HG02870 (cell line): ENCODE results near the gene GPR35.
"Not testable (repeated sequence)": the region's sequence is repeated elsewhere in the genome, so short reads cannot be mapped to it uniquely, and the experiment has no call there.

ENCODE experiments used
- ATAC-seq: cut with Tn5 transposase; IDR thresholded peaks from one replicate; pipeline ENCODE4 v1.9.1; 2021; ENCODE audit warnings: mild to moderate bottlenecking, moderate library complexity; ENCODE audit not compliant: unreplicated experiment

Gene GPR35

DNA sequence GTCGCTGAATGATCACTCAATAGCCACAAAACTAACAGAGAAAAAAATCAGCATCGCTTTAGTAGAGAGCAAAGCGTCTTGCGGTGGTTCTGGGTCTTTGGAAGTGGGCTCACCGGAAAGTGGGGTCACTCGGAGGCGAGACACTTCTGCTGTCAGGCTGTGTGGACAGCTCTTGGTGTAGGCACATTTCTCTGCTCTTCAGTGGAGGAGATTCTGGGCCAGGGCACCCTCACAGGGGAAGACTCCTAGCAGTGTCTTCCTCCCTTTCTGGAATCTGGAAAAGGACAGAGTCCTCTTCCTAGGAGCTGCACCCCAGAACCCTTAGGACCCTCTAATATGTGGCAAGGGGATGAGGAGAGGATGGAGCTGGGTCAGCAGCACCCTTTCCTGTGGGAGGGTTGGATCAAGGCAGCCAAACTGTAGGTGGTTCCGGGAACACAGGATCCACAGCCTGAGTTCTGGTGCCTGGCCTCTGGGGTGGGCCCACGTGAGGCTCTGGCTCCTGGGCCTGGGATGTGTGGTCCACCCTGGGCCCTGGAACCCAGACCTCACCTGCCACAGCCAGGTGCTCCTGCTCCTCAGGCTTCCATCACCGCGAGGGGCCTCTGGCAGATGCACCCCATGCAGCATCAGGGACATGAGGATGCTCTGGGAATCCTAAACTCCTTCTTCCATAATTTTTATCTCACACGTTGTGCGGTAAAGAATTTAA, 25.1 kb downstream of the GPR35 start:
- no peak for ATAC-seq

DNA sequence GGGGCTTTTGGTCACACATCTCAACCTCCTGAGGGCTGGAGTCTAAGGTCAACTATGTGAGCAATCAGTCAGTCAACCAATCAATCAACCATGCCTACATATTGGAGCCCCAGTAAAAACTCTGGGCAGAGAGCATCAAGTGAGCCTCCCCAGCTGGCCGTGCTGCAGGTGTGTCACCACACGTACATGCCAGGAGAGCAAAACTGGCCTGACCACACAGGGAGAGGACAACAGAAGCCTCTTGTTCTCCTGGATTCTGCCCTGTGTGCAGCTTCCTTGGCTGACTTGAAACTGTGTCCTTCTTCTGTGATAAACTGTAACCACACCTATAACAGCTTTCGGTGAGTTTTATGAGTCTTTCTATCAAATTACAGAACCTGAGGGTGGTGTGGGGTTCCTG, 25.9 kb downstream of the GPR35 start:
- ATAC-seq: no peak

DNA sequence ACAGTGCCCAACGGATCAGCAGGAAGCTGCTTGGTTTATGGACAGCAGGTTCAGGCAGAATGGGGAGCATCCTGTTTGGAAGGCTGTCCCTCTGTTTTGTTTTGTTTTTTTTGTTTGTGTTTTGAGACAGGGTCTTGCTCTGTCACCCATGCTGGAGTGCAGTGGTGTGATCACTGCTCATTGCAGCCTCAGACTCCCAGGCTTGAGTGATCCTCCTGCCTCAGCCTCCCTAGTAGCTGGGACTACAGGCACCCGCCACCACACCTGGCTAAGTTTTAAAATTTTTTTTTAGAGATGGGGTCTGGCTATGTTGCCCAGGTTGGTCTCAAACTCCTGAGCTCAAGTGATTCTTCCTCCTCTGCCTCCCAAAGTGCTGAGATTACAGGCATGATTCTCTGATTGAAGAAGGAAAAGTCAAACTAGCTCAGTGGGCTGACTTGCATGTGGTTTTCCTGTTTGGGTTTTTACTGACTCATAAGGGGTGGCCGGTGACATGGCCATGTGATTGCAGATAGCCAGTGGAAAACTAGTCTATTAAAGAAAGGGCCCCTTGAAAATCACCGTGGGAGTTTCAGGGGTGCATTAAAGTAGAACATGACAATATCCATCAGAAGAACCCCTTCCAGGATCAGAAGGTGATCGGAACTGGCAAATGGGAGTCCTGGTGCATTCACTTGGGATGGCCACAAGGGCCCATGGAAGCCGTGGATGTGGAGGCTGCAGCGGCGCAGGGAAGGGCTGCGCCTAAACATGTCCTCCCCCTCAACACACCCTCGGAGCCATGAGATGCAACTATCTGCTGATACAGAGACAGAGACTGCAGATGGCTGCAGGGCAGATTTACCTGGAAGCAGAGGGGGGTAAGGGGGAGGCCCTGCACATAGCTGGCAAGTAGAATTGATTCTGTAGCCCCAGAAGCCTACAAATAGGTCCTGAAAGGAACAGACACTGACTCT, 30.9 kb downstream of the GPR35 start:
- no peak for ATAC-seq

DNA sequence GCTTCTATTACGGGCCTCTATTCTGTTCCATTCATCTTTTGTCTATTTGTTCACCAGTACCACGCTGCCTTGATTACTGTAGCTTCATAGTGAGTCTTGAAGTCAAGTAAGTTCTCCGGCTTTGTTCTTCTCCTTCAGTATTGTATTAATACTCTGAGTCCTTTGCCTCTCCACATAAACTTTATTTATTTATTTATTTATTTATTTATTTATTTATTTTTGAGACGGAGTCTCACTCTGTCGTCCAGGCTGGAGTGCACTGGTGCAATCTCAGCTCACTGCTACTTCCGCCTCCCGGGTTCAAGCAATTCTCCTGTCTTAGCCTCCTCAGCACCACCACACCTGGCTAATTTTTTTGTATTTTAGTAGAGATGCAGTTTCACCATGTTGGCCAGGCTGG, 34.6 kb downstream of the GPR35 start:
- not testable (repeated sequence) for ATAC-seq

DNA sequence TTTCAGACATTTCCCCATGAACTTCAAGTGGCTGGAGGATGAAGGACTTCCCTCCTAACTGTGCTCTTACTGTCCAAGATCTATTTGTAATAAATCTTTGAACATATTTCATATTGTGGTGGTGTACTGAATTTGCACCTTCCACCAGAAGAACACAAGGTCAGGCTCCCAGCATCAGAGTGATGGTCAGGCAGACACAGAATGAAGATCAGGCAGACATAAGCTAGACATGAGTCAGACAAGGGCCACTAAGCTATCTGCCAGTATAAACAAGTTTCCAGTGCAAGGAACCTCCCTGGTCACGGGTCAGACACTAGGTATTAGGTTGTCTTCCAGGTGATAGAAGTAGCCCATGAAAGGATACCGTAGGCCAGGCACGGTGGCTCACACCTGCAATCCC, 37.4 kb downstream of the GPR35 start:
- ATAC-seq: no peak

DNA sequence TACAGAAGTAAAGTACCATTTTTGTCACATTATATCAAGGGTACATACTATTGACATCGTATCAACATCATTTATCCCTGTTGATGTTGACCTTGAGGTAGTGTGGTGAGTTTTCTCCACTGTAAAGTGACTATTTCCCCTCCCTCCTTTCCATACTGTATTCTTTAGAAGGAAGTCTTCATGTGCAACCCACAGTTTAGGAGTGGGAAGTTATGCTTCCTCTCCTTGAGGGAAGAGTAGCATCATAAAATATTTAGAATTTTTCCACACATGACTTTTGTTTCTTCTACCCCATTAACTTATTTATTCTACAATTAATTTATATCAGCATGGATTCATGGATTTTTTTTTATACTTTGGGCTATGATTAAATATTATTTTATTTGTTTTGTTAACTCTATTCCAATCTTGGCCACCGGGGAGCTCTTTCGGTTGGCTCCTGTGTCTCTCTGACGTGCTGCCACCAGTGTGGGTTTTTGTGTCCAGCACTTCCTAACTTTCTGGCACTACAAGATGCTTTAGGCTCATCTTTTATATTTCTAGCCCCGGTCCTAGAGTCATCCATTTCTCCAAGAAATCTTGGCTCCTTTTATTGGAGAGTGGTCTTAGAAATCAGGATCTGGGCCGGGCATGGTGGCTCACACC, 38.4 kb downstream of the GPR35 start:
- ATAC-seq: no peak

DNA sequence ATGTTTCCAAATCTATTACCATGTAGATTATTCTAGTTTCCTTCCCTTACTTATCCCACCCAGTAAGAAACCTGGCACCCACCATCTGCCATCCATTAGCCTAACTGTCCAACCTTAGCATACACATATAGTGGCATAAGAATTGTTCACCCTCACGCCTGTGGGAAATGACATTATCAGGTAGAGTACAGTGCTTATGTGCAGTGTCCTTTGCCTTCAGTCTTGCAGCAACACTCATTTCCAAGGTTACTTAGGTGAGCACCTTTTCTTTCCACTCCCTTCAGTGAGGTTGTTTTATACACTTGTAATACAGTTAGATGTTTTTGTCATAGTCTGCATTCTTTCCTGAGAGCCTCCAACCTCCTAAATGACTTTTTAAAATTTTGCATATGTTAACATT, 39.3 kb downstream of the GPR35 start:
- no peak for ATAC-seq

DNA sequence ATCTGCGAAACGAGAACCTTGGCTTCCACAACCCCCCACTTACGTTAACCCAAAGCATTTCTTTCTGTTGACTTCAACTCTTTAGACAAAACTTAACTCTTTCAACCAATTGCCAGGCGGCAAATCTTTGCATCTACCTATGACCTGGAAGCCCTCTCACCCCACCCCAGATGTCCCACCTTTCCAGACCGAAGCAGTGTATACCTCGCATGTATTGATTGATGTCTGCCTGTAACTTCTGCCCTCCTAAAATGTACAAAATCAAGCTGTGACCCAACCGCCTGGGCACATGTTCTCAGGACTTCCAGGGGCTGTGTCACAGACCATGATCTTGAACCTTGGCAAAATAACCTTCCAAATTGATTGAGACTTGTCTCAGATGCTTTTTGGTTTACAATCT, 45.1 kb downstream of the GPR35 start:
- ATAC-seq: no peak

DNA sequence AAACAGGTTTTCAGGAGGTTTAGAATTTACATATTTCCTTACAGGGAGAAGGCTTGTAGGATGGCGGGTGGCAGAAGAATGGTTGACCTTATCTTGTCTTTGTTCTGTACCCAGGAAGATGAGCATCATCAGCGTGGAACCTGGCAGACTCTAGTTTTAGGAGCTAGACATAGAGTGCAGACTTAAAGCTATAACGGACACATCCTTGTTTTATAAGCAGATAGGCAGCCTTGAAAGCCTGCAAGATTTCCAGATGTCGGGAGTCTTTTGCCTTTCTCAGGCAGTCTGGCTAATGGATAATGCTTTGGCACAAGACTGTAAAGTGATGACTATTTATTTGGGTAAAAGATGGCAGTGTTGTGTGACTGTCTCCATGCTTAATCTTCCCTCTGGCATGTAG, 45.7 kb downstream of the GPR35 start:
- ATAC-seq: no peak

DNA sequence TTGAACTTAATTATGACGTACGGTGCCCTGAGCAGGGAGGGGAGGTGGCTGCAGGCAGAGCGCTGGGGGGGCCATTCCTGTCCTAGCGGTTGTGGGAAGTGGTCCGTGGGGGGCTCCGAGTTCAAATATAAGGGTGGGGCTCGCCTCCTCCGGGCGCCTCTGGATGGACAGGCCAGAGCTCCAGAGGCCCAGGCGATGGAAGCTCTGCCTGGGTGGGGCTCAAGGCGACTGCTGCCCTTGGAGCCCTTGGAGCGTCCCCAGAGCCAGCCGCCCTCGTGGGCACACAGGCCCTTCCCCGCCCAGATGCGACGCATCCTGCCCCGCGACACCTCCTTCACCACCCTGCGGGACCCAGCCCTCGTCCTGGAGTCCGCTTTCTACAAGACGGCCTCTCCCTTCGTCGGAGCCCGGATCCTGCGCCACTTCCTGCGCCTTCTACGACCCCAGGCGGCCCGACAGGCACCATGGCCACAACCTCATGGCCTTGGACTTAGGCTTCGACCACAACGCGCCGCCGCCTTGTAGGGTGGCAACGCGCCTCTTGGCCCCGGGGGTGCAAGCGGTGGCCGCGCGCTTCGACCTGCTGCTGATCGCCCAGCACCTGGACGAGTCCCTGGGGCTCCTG, 46.9 kb downstream of the GPR35 start:
- no peak for ATAC-seq

DNA sequence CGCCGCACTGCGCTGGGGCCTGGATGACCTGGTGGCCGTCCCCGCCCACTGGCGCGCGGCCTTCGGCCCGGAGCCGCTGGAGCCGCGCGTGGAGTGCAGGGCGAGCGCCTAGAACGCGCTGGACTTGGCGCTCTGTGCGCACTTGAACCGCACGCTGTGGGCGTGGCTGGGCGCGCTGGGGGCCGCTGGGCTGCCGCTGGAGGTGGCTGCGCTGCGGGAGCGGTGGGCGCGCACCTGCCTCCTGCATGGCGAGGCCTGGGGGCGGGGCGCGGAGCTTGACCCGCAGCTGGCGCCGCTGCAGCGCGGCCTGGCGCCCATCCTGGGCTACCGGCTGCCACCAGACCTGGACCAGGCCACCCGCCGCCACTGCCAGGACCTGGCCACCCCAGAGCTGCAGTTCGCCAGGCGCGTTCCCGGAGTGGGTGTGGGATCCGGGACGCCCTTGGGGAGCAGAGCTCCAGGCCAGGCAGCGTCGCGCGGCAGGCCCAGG, 47.5 kb downstream of the GPR35 start:
- no peak for ATAC-seq

DNA sequence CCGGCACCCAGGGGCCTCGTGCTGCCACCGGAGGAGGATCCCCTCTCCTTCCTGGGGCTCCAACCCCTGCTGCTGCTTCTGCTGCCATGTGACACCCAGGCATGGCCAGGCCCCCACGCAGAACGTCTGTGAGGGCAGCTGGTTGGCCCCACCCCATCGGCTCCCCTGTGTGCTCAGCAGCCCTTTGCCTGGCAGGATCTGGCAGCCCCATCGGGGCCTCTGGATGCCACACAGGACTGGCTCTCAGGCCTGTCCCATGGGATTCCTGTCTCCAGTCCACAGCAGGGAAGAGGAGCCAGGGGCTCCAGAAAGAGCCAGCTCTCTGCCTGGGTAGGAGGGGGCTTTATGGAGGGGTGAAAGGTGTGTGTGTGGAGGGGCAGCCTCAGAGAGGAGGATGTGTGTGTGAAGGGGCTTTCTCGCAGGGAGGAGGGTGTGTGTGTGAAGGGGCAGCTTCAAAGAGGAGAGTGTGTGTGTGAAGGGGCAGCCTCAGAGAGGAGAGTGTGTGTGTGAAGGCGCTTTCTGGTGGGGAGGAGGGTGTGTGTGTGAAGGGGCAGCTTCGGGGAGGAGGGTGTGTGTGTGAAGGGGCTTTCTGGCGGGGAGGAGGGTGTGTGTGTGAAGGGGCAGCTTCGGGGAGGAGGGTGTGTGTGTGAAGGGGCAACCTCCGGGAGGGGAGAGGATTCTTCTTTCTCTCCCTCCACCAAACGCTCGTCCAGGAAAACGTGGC, 49.3 kb downstream of the GPR35 start:
- ATAC-seq: not testable (repeated sequence)

DNA sequence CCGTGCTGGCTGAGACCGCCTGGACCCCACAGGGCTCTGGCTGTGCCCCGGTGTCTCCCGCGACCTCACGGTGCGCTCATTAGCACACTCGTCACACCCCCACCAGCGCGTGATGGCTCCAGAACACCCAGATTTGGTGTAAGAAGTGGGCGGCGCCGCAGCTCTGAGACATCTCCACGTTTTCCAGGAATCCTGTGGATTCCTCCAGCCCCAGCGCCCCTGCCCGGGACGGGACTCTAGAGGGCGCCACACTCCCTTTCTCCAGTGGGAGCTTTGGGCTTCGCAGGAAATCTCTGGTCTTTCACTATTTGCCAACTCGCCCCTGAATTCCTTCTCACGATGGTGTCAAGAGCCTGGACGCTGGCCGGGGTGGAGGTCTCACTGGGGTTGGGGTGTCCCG, 50.1 kb downstream of the GPR35 start:
- not testable (repeated sequence) for ATAC-seq

DNA sequence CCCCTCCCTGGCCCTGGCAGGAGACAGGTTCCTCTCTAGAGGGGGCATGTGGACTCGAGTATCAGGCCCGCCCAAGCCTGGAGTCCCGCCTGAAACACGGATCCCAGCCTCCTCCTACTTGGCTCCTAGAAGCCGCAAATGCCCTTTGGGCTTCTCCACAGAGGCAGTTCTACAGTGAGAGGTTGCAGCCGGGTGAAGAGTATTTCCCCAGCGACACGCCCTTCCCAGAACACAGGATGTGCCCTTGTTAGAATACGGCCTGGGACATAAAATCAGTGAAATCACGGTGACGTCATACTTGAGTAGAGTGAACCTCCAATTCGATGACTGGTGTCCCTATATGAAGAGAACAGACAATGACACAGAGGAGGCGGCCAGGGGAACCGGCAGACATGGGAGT, 52.8 kb downstream of the GPR35 start:
- not testable (repeated sequence) for ATAC-seq

DNA sequence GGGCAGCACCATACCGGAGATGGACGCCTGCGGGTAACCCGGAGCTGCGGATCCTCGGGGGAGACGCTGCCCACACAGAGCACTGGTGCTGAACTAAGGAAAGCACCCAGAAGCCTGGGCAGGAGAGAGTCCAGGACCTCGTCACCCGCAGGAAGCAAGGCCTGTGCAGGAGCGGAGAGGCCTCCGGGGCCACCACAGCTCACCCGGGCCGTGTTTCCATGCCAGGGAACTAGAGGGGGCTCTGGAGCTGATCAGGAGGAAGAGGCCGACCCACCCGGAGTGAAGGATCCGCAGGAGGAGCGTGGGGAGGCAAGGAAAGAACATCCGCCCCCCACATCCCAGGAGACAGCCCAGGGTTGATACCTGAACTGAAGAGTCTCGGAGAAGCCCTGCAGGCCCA, 53.6 kb downstream of the GPR35 start:
- not testable (repeated sequence) for ATAC-seq

DNA sequence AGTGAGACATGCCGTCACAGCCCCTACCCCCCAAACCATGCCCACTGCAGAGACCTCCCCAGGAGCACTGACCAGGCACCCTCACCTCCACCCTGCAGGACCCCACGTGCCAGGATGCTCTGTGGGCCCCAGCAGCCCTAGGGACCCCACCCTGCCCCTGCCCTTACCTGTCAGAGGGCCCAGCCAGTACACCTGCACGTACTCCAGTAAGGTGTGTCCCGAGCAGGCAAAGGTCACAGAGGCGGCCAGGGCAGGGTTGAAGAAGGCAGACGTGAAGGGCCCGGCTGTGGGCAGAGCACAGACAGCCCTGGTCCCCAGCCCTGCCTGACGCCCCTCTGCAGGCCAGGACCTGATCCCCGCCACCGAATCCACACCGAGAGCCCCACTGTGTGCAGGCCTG, 54.9 kb downstream of the GPR35 start:
- ATAC-seq: not testable (repeated sequence)
